Large intestine (tissue), 3 donors: ENCODE measurements around the gene RPL28. TPM values are rescaled to one million over a fixed set of nuclear protein-coding genes. Genes with fewer than 3 reads are reported as not detected.

Source experiments
- DNase-seq, 2 donors: peaks; one replicate each; pipeline versions ENCODE4 v3.0.0 to v3.0.0-alpha.2; 2013
- H3K27ac ChIP-seq: one replicate; pipeline ENCODE4 v1.5.1; 2013; ENCODE audit warnings: low read length
- H3K27me3 ChIP-seq: 2 replicates; pipeline ENCODE4 v1.6.1; 2013; ENCODE audit warnings: low read length; ENCODE audit not compliant: control insufficient read depth, insufficient read depth
- H3K36me3 ChIP-seq: 2 replicates; pipeline ENCODE4 v1.6.1; 2013; ENCODE audit warnings: low read length; ENCODE audit not compliant: control insufficient read depth, insufficient read depth
- H3K4me1 ChIP-seq: one replicate; pipeline ENCODE4 v1.6.1; 2013; ENCODE audit warnings: low read length; ENCODE audit not compliant: control insufficient read depth, insufficient read depth
- H3K4me3 ChIP-seq: one replicate; pipeline ENCODE4 v1.5.1; 2013; ENCODE audit warnings: low read length
- H3K9me3 ChIP-seq: one replicate; pipeline ENCODE4 v1.6.1; 2013; ENCODE audit warnings: mild to moderate bottlenecking, low read depth, low read length, moderate library complexity; ENCODE audit not compliant: control insufficient read depth
- WGBS: methylation state at CpG from one replicate; pipeline ENCODE4 v1.1.5; 2013; ENCODE audit warnings: low lambda C conversion rate; ENCODE audit not compliant: insufficient coverage; 5-methylcytosine and 5-hydroxymethylcytosine counted together
- polyA plus RNA-seq: library from polyadenylated mRNA; unstranded; fragments of 120-200 nt; gene quantifications from one replicate; pipeline ENCODE4 v1.2.1, GENCODE V29; 2013

Gene RPL28
- polyA plus RNA-seq, 1 donor: 2,127 TPM

- peaks cover 37% of the 10 kb centered on the region for H3K36me3 ChIP-seq
These were observed 41.3 kb upstream of the RPL28 start for GRCh38 chr19:55344444-55344843.

GRCh38 chr19:55345101-55345817 is 40.5 kb upstream of the RPL28 start:
- H3K27ac ChIP-seq: no peak overlapping the region
- no peak for DNase-seq
- H3K9me3 ChIP-seq: no peaks in the 10 kb centered on the region
- no peak overlapping the region for H3K4me3 ChIP-seq
- WGBS: no CpG with 5 or more reads among the region's 22 CpGs
- H3K36me3 ChIP-seq: peaks cover 37% of the 10 kb centered on the region
- no peaks in the 10 kb centered on the region for H3K27me3 ChIP-seq
- H3K4me1 ChIP-seq: peaks cover 11% of the 10 kb centered on the region

More at GRCh38 chr19:55344444-55344843, 41.3 kb upstream of the RPL28 start:
- Histone ChIP-seq H3K4me1 (peaks cover 12% of the 10 kb centered on the region), H3K9me3 (no peaks in the 10 kb centered on the region), H3K4me3 (no peak overlapping the region), H3K27ac (no peak overlapping the region), H3K27me3 (no peaks in the 10 kb centered on the region)
- no peak for DNase-seq
- no CpG with 5 or more reads among the region's 9 CpGs for WGBS

GRCh38 chr19:55345818-55346724 is 39.7 kb upstream of the RPL28 start:
- no peak overlapping the region for H3K27ac ChIP-seq
- H3K4me1 ChIP-seq: peaks cover 7% of the 10 kb centered on the region
- WGBS: no CpG with 5 or more reads among the region's 43 CpGs
- peaks cover 37% of the 10 kb centered on the region for H3K36me3 ChIP-seq
- peaks cover under 1% of the 10 kb centered on the region for H3K27me3 ChIP-seq
- no peak overlapping the region for H3K4me3 ChIP-seq
- no peak for DNase-seq
- H3K9me3 ChIP-seq: no peaks in the 10 kb centered on the region

- peaks cover 9% of the 10 kb centered on the region for H3K27me3 ChIP-seq
- H3K27ac ChIP-seq: no peak overlapping the region
- peaks cover under 1% of the 10 kb centered on the region for H3K4me1 ChIP-seq
- peaks cover 34% of the 10 kb centered on the region for H3K36me3 ChIP-seq
- H3K4me3 ChIP-seq: no peak overlapping the region
- no CpG with 5 or more reads among the region's 41 CpGs for WGBS
- DNase-seq: no peak
- H3K9me3 ChIP-seq: no peaks in the 10 kb centered on the region
These were observed 38.8 kb upstream of the RPL28 start for GRCh38 chr19:55346725-55347441.

DNA sequence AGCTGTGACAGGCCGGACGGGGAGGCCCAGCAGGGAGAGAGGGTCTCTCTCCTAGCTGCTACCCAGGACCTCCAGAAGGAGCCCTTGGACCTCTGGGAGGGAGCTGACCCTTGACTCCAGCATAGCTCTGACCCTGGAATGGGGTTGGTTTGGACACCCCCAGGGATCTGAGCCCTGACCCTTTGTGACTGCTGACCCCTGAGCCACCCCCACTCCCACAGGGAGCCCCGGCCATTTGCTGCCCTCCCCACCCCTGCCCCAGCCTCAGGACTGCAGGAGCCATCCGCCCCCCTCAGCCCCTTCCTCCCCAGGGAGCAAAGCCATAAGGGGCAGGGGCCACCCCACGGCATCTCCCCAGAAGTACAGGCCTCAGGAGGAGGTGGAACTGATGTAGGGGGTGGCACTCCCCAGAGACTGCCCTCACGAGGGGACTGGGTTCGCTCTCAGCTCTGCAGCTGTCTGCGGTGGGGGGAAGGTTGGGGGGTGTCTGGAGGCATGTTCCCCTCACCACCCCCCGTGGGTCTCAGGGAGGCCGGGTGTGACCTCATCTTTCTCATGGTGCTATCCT is 38.2 kb upstream of the RPL28 start:
- H3K4me3 ChIP-seq: no peak overlapping the region
- H3K4me1 ChIP-seq: no peaks in the 10 kb centered on the region
- no peak for DNase-seq
- no peaks in the 10 kb centered on the region for H3K9me3 ChIP-seq
- H3K27ac ChIP-seq: no peak overlapping the region
- peaks cover 15% of the 10 kb centered on the region for H3K27me3 ChIP-seq
- peaks cover 28% of the 10 kb centered on the region for H3K36me3 ChIP-seq
- no CpG with 5 or more reads among the region's 10 CpGs for WGBS

- H3K27ac ChIP-seq: no peak overlapping the region
- H3K4me3 ChIP-seq: no peak overlapping the region
- peaks cover 25% of the 10 kb centered on the region for H3K27me3 ChIP-seq
- H3K36me3 ChIP-seq: peaks cover 19% of the 10 kb centered on the region
- H3K4me1 ChIP-seq: peaks cover 6% of the 10 kb centered on the region
- DNase-seq: no peak
- no peaks in the 10 kb centered on the region for H3K9me3 ChIP-seq
- no CpG with 5 or more reads among the region's 22 CpGs for WGBS
These were observed 37.3 kb upstream of the RPL28 start for GRCh38 chr19:55348317-55349034.

- H3K27me3 ChIP-seq: peaks cover 47% of the 10 kb centered on the region
- H3K36me3 ChIP-seq: peaks cover 10% of the 10 kb centered on the region
- 100% methylated on average over 1 of the region's 11 CpGs for WGBS
- no peak overlapping the region for H3K4me3 ChIP-seq
- H3K9me3 ChIP-seq: no peaks in the 10 kb centered on the region
- DNase-seq: no peak
- H3K4me1 ChIP-seq: peaks cover 13% of the 10 kb centered on the region
- no peak overlapping the region for H3K27ac ChIP-seq
These were observed 35.0 kb upstream of the RPL28 start for GRCh38 chr19:55350620-55351315.

DNA sequence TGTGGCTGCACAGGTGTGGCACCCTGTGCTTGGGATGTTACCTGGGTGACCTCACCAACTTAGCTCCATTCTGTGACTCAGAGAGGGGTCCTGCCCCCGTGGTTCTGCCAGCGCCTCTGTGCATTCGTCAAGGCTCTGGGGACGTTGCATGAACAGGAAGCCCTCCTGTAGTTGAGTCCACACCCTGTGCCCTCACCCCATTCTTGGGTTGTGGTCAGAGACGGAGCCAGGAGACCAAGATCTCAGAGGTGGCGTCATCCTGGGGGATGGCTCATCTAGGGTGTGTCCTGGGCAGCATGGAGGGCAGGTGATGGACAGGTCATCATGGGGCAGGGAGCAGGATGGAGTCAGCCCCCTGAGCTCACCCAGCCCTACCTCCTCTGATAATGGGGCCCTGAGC is 33.7 kb upstream of the RPL28 start:
- Histone ChIP-seq H3K27me3 (peaks cover 59% of the 10 kb centered on the region), H3K27ac (no peak overlapping the region), H3K36me3 (peaks cover 4% of the 10 kb centered on the region), H3K4me1 (peaks cover 13% of the 10 kb centered on the region), H3K4me3 (no peak overlapping the region), H3K9me3 (no peaks in the 10 kb centered on the region)
- WGBS: no CpG with 5 or more reads among the region's 6 CpGs
- no peak for DNase-seq

DNA sequence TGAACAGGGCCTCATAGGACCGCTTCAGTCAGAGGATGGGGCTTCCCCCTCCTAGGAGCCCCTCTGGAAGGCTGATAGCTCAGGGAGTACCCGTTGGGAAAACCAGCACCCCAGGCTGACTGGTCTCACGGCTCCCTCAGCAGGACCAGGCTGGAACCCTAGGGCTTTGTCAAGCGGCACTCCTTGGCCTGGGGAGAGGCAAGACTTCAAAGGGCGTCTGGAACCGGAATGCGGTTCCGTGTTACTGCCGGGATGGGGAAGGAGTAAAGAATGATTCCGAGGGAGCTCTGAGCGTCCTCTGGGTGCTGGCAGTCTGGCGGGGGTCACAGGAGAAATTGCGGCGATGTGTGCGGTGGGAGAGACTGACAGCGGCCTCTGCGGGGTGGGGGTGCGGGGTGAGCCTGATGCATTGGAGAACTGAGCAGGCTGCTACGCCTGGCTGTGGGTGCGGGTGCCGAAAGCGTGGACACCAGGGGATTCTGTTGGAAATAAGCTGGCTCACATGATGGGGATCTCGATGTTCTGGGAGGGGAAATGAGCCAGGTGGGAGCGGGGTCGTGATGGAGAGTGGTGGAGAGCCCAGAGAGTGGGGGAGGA is 33.1 kb upstream of the RPL28 start:
- H3K4me1 ChIP-seq: peaks cover 13% of the 10 kb centered on the region
- no peak for DNase-seq
- H3K27me3 ChIP-seq: peaks cover 65% of the 10 kb centered on the region
- H3K27ac ChIP-seq: no peak overlapping the region
- H3K9me3 ChIP-seq: no peaks in the 10 kb centered on the region
- WGBS: no CpG with 5 or more reads among the region's 25 CpGs
- H3K4me3 ChIP-seq: no peak overlapping the region
- H3K36me3 ChIP-seq: no peaks in the 10 kb centered on the region
